GM18519 (cell line): ENCODE data around the gene NPM1.
"Not testable (repeated sequence)": the region's sequence is repeated elsewhere in the genome, so short reads cannot be mapped to it uniquely, and the experiment has no call there.

Source experiments
- ATAC-seq: cut with Tn5 transposase; IDR thresholded peaks from one replicate; pipeline ENCODE4 v1.9.1; 2021; ENCODE audit warnings: mild to moderate bottlenecking, moderate library complexity; ENCODE audit not compliant: unreplicated experiment, low FRiP score

Gene NPM1

DNA sequence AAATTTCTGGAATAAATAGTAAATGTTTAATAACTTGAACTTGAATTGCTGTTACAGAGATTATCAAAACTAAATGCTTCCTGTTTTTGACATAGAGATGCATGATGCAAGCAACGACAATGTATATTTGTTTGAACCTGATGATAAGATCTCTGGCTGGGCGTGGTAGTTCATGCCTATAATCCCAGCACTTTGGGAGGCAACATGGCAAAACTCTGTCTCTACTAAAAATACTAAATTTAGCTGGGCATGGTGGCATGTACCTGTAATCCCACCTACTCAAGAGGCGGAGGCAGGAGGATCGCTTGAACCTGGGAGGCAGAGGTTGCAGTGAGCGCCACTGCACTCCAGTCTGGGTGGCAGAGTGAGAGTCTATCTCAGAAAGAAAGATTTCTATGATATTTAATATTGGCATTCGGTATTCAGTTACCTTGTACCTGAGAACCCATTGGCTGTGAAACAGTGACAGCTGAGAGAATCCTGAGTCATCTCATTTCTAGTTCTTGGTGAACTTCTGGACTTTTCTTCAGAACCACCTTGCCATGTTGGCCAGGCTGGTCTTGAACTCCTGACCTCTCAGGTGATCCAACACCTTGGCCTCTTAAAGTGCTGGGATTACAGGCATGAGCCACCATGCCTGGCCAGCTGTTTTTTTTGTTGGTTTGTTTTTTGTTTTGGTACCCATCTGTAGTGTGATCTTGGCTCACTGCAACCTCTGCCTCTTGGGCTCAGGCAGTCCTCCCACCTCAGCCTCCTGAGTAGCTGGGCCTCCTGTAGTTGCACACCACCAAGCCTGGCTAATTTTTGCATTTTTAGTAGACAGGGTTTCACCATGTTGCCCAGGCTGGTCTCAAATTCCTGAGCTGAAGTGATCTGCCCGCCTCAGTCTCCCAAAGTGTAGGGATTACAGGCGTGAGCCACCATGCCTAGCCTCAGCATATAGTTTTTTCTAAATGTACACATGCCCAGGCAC is 21.8 kb downstream of the NPM1 start:
- no peak for ATAC-seq

GRCh38 chr5:171410181-171410580 is 22.5 kb downstream of the NPM1 start:
- no peak for ATAC-seq

DNA sequence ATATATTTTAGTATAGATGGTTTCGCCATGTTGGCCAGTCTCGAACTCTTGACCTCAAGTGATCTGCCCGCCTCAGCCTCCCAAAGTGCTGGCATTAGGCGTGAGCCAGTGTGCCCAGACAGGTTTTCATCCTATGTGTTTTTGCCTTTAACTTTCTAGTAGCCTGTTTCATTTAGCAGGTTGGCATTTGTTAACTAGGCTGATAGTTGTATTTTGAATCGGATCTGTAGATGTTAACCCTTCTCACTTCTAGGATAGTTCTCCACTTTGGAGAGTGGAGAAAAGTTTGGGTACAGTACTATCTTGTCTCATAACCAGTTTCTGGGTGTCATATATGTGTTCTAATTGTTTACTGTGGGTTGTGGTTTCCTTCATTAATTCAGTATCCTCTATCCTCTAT is 24.5 kb downstream of the NPM1 start:
- ATAC-seq, result no peak

DNA sequence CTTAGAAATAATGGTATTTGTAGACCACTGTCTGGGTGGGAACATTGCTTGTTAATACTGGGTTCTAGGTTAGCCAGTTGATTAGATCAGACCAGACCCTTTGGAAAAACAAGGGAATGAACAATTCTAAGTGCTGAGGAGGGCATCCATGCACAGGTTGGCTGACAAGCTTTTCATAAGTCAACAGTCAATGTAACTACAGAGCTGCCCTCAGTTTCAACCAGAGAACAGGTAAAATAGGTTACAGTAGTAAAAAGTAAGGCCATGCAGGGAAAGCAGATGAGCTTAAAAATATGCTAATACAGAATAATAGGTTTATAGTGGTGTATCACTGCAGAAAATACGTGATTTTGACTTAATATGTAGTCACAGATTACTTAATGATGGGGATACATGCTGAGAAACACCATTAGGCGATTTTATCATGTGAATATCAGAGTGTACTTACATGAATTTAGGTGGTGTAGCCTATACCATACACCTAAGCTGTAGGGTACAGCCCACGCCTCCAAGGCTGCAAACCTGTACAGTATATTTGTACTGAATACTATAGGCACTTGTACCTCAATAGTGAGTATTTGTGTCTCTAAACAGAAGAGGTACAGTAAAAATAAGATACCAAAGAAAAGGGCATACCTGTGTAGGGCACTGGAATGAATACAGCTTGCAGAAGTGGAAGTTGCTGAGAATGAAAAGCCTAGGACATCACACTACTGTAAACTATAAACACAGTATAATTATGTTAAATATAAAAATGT is 25.7 kb downstream of the NPM1 start:
- no peak for ATAC-seq

DNA sequence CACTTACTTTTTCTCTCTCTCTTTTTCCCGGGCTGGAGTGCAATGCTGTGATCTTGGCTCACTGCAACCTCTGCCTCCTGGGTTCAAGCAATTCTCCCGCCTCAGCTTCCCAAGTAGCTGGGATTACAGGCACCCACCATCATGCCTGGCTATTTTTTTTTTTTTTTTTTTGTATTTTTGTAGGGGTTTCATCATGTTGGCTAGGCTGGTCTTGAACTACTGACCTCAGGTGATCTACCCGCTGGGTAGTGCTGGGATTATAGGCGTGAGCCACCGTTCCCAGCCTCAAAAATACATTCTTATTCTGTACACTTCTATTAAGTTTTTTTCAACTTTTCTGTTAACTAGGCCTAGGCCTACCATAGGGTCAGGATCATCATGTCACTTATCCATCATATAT is 26.3 kb downstream of the NPM1 start:
- not testable (repeated sequence) for ATAC-seq

DNA sequence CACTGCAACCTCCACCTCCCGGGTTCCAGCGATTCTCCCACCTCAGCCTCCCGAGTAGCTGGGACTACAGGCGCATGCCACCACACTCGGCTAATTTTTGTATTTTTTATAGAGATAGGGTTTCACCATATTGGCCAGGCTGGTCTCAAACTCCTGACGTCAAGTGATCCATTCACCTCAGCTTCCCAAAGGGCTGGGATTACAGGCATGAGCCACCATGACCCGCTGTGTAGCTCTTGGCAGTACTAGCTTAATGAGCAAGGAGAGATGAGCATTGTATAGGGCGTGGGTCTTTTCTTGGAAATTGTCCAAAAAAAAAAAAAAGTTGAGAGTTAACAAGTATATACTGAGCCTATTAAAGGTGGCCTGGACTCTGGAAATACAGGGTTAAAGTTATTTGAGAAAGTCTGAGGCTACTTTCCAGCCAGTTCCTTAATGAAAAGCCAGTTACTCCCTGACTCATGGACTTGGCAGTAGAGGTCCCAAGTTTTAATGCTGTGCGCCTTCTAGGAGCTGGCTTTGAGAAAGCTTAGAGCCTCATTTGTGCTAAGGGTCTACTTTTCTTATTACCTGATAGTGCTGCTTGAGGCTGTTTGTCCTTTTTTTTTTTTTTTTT is 27.6 kb downstream of the NPM1 start:
- no peak for ATAC-seq

DNA sequence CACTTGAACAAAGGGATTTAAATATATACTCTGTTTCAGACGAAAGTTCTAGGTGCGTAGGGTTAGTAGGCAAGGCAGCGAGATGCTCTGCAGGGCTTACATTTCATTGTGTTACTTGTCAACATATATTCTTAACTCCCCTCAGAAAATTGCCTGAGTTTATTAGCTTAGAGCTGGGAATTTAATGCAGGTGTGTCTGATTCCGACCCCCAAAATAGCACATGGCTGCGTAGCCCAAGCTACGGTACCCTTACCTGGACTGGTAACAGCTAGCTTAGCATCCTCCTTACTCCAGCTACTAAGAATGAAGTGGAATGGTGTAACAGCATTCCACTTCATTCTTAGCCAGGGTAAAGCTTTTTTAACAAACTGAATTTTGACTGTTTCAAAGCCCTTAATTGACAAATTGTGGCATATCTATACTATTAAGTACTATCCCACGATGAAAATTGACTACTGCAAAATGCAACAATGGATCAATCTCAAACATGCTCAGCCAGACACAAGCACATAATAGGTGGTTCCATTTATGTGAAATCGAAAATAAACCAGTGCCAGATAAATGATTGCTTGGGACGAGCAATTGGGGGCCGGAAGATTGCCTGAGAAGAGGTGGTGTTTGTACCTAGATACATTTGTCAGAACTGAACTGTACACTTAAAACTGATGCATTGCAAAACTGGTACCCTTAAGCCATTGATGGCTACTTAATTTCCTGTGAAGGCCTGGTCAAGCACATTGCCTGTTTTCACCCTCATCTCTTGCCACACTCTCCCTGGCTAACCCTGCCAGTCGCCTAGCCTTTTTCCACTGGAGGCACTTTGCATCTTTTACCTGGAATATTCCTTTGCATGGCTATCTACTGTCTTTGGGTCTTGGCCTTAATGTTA is 28.8 kb downstream of the NPM1 start:
- no peak for ATAC-seq

GRCh38 chr5:171418316-171418981 is 30.8 kb downstream of the NPM1 start:
- ATAC-seq, result no peak

GRCh38 chr5:171418982-171419687 is 31.5 kb downstream of the NPM1 start, which contains the start of gene FGF18:
FGF18 (plus strand) TSS chr5:171419647; CDS start chr5:171420200, 553 bp downstream.
- no peak for ATAC-seq

GRCh38 chr5:171419688-171420430 is 32.2 kb downstream of the NPM1 start:
- ATAC-seq, result no peak

DNA sequence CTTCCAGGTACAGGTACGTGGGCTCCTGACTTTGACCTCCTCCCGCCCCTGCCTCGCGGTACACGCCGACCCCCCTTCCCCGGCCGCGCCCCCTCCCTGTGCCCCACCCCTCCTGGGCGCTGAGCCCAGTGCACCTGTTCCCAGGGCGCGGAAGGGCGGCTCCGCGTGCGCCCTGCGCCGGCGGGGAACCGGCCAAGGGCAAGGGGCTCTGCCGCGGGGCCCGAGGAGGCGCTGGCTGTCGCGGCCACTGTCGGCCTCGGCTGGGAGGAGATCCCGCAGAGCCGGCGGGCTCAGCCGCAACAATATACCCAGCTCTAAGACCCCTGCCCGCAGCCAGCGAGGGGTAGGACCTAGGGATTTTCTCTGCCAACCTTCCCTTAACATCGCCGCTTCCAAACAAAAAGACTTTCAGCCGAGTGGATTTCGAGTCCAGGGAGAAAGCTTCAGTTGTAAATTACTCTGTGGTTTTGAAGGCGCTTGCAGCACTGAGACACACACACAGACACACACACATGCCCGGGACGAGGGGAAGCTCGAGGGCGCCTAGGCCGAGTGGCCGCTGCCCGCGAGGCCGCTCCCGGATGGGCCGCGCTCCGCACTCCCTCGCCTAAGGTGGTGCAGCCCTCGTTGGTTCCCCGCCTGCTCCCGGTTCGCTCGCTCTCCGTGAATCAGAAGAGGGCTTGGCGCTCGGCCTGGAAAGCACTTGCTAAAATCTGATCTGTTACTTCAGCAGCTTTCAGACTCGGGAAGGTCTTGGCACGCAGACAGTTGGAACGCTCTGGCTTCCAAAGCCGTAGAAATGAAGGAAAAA is 33.0 kb downstream of the NPM1 start:
- ATAC-seq, result no peak

DNA sequence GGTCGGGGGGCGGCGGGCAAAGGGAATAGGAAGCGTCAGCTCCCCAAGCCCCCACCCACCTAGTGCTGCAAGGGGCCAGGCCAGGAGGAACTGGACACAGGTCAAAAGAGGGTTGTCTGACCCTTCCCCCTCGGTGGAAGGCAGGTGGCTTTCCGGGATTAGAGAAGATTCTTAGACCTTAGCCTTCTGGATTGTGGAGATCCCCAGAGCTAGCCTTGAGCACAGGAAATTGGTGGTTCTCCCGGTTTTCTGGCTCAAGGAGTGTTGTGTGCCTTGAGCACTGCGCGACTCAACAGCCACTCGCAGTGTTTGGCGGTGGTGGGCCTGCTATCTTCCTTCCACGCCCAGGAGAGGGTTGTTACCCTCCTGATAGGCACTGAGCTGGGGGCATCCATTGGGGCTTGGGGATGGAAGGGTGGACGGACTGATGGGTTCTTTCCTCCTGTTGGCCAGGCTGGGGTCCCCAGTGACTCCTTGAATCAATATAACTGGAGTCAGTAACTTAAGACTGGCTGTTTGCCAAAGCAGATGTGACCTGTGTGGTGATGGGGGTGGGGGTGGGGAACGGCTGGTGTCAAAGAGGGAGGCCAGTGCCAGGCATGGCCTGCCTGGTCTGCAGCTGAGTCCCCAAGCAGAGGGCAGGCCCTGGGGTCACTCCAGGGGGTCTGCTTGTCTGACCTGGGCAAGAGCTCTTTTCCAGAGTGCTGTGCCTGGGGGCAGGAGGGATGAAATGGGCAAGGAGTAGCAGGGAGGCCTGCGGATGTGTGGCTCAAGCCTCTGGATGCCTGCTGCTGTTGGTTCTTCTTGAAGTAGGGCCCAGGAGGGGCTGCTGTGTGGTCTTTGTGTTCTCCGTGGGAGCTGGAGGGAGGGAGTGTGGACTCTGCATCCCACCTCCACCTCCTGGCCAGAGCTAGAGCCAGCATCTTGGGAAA is 33.9 kb downstream of the NPM1 start:
- ATAC-seq, result no peak

- no peak for ATAC-seq
Observed at GRCh38 chr5:171422495-171422894, 34.8 kb downstream of the NPM1 start.

- ATAC-seq, result no peak
Observed at GRCh38 chr5:171422902-171423663, 35.4 kb downstream of the NPM1 start.

DNA sequence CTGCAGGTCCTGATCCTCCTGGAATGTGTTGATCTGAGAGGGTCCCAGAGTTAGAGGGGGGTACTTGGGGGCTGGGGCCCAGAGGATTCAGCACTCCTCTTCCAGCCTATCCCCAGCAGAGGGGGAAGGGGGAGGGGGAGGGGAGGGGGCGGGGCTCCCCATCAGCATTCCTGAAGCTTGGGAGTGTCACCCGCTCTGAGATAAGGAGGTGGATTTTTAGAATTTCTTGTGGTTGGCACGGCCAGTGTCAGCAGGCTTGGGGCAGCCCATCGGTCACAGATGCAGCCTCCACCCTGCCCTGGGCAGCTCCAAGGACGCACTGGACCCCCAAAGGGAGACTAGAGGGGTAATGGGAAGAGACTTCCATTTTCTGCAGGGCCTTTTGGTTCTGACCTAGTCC is 37.1 kb downstream of the NPM1 start:
- no peak for ATAC-seq
